H1 (cell line): ENCODE data around the gene CLCF1. TPM values are rescaled to one million over a fixed set of nuclear protein-coding genes. Genes with fewer than 3 reads are reported as not detected.

Experiments
- BACH1 ChIP-seq: IDR thresholded peaks from 2 replicates; pipeline ENCODE4 v1.6.1; 2012; ENCODE audit warnings: low read length, improper control_type of control experiment
- BCL11A ChIP-seq, 2 experiments: IDR thresholded peaks; one replicate each; pipeline ENCODE4 v1.6.1; 2011; ENCODE audit warnings: low read depth in 2 of 2, low read length in 2 of 2, mild to moderate bottlenecking in 2 of 2
- CEBPB ChIP-seq: IDR thresholded peaks from 2 replicates; pipeline ENCODE4 v1.6.1; 2012; ENCODE audit warnings: low read depth, low read length
- JUN ChIP-seq: IDR thresholded peaks from 2 replicates; pipeline ENCODE4 v1.6.1; 2011; ENCODE audit warnings: low read depth, mild to moderate bottlenecking, improper control_type of control experiment, low read length
- KDM1A ChIP-seq: fragments of 200-600, 300-600 bp; sonication (generic); IDR thresholded peaks from 2 replicates; pipeline ENCODE4 v1.7.1; 2016; ENCODE audit warnings: mild to moderate bottlenecking, low read length, borderline replicate concordance
- KDM5A ChIP-seq: fragments of 200-600 bp; IDR thresholded peaks from 2 replicates; pipeline ENCODE4 v1.7.1; 2012; ENCODE audit warnings: mild to moderate bottlenecking, low read length, inconsistent platforms, mixed read lengths
- NRF1 ChIP-seq: IDR thresholded peaks from 2 replicates; pipeline ENCODE4 v1.6.1; 2011; ENCODE audit warnings: mild to moderate bottlenecking, low read depth, low read length, improper control_type of control experiment
- SIX5 ChIP-seq: IDR thresholded peaks from 2 replicates; pipeline ENCODE4 v1.6.1; 2011; ENCODE audit warnings: mild to moderate bottlenecking, low read depth, low read length
- polyA plus RNA-seq, 7 experiments: library from polyadenylated mRNA; depleted of rRNA in 3 of 7; stranded (reverse) in 5 of 7; unstranded in 2 of 7; fragments of >200 nt in 5 of 7; fragments of 200-250 nt in 2 of 7; gene quantifications; 1 replicate in 5 of 7; 2 replicates in 1 of 7; 4 replicates in 1 of 7; pipeline versions ENCODE4 v1.2.1 to v1.2.3, GENCODE V29; 2011 to 2013; ENCODE audit warnings: missing spikeins in 2 of 7, mixed read lengths in 2 of 7
- total RNA-seq: library from RNA; stranded (reverse); fragmentation: NEBNext Ultra II Directional; extraction: Animal tissue kit (Norgen Biotek cat#: 25700); gene quantifications from 2 replicates; pipeline ENCODE4 v1.2.1, GENCODE V29; 2021

CLCF1 gene
- total and polyA plus RNA-seq, 2 of the 8 experiments (the other 6 are each of a cell fraction or from before 2014, with no cell fraction given): 0.32 to 1.2 TPM

DNA sequence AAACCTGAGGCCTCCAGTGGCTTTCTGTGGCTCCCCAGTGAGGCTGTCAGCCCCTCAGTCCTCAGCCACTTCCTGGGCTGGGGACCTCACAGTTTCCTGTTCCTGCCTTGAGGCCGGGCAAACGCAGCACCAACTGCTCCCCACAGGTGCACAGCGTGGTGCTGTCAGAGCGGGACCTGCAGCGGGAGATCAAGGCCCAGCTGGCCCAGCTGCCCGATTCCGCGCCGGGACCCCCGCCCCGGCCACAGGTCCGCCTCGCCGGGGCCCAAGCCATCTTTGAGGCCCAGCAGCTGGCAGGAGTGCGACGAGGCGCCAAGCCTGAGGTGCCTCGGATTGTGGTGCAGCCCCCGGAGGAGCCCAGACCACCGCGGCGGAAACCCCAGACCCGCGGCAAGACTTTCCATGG lies 35.9 kb upstream of the CLCF1 start (continued):
- TF ChIP-seq CEBPB (no peak), BCL11A (IDR thresholded peaks at IDR 0.05; ENCODE audit: low read depth in 2 of 2, low read length in 2 of 2) (no peak), JUN (no peak), SIX5 (no peak), BACH1 (no peak), KDM1A (no peak), KDM5A (no peak), NRF1 (no peak)
